H1 (cell line): ENCODE measurements around the gene APPL2. TPM values are rescaled to one million over a fixed set of nuclear protein-coding genes. Genes with fewer than 3 reads are reported as not detected.

Source experiments
- CTCF ChIA-PET: fragments of 300-600 bp; sonication (Branson Sonifier 250); formaldehyde crosslinking; loops from one replicate; lab custom pipeline; 2021; ENCODE audit not compliant: partially characterized antibody; lab: Charles Lee
- POLR2A ChIA-PET: fragments of 300-600 bp; sonication (Branson Sonifier 250); formaldehyde crosslinking; loops from one replicate; lab custom pipeline; 2021; ENCODE audit warnings: inconsistent platforms; ENCODE audit not compliant: partially characterized antibody; lab: Charles Lee
- DNase-seq, 2 experiments: peaks; one replicate each; pipeline versions ENCODE4 v3.0.0 to v3.0.0-alpha.2; 2010 to 2022; ENCODE audit warnings: low spot score in 2 of 2, low read depth in 1 of 2, mixed read lengths in 1 of 2
- FAIRE-seq: peaks from 2 replicates; lab custom pipeline; 2011; peaks lifted over from hg19 to GRCh38; lab: Jason Lieb, UNC
- H2AFZ ChIP-seq: 2 replicates; pipeline ENCODE4 v1.8.1; 2012; ENCODE audit warnings: low read length, inconsistent platforms
- H2AK5ac ChIP-seq: 2 replicates; pipeline ENCODE4 v1.6.1; 2013; ENCODE audit warnings: low read depth, low read length
- H2BK120ac ChIP-seq: replicated peaks from 2 replicates; pipeline ENCODE3; 2013; ENCODE audit warnings: low read depth, low read length, inconsistent platforms
- H2BK12ac ChIP-seq: 2 replicates; pipeline ENCODE4 v1.6.1; 2013; ENCODE audit warnings: low read depth, low read length
- H2BK15ac ChIP-seq: 2 replicates; pipeline ENCODE4 v1.6.1; 2013; ENCODE audit warnings: low read length
- H2BK20ac ChIP-seq: 2 replicates; pipeline ENCODE4 v1.6.1; 2013; ENCODE audit warnings: low read length
- H2BK5ac ChIP-seq: 2 replicates; pipeline ENCODE4 v1.6.1; 2013; ENCODE audit warnings: low read depth, low read length
- H3K14ac ChIP-seq: 2 replicates; pipeline ENCODE4 v1.6.1; 2013; ENCODE audit warnings: inconsistent platforms; ENCODE audit not compliant: insufficient read length
- H3K18ac ChIP-seq: 2 replicates; pipeline ENCODE4 v1.6.1; 2013; ENCODE audit warnings: low read length; ENCODE audit errors: extremely low read depth
- H3K23ac ChIP-seq: 2 replicates; pipeline ENCODE4 v1.6.1; 2013; ENCODE audit warnings: inconsistent platforms; ENCODE audit not compliant: insufficient read length
- H3K23me2 ChIP-seq: 2 replicates; pipeline ENCODE4 v1.6.1; 2013; ENCODE audit warnings: low read depth, low read length
- H3K27ac ChIP-seq: 2 replicates; pipeline ENCODE4 v1.6.1; 2011; ENCODE audit warnings: low read depth, low read length, inconsistent platforms
- H3K27me3 ChIP-seq, 4 experiments: replicated peaks in 1 of 4; 1 replicate in 1 of 4; 2 replicates in 3 of 4; pipeline versions ENCODE4 v1.6.1 to v1.8.1; 2011 to 2013; ENCODE audit warnings: low read length in 3 of 4, mild to moderate bottlenecking in 3 of 4, inconsistent platforms in 2 of 4, mixed read lengths in 2 of 4, moderate library complexity in 1 of 4; ENCODE audit not compliant: control insufficient read depth in 3 of 4, insufficient read depth in 3 of 4; ENCODE audit errors: extremely low read depth in 1 of 4
- H3K36me3 ChIP-seq, 4 experiments: 2 replicates each; pipeline versions ENCODE4 v1.6.1 to v1.8.1; 2011 to 2013; ENCODE audit warnings: mild to moderate bottlenecking in 4 of 4, low read length in 3 of 4, moderate library complexity in 2 of 4, control low read depth in 1 of 4, inconsistent platforms in 1 of 4; ENCODE audit not compliant: insufficient read depth in 4 of 4, control insufficient read depth in 2 of 4
- H3K4ac ChIP-seq: replicated peaks from 2 replicates; pipeline ENCODE3; 2013; ENCODE audit warnings: low read length, low read depth, mixed read lengths, inconsistent platforms; ENCODE audit not compliant: insufficient read length
- H3K4me1 ChIP-seq, 4 experiments: replicated peaks in 1 of 4; 1 replicate in 1 of 4; 2 replicates in 3 of 4; pipeline versions ENCODE4 v1.6.1 to v1.8.1; 2011 to 2013; ENCODE audit warnings: low read length in 3 of 4, inconsistent platforms in 2 of 4, mixed read lengths in 1 of 4; ENCODE audit not compliant: insufficient read depth in 4 of 4, control insufficient read depth in 3 of 4
- H3K4me2 ChIP-seq, 2 experiments: 2 replicates each; pipeline versions ENCODE4 v1.6.1 to v1.8.1; 2011 to 2013; ENCODE audit warnings: low read depth in 2 of 2, low read length in 2 of 2, control low read depth in 1 of 2, inconsistent platforms in 1 of 2, mild to moderate bottlenecking in 1 of 2; ENCODE audit not compliant: insufficient read depth in 1 of 2
- H3K4me3 ChIP-seq, 4 experiments: fragments of 200-600, 300-600 bp in 1 of 4; sonication (generic), shearing (Covaris generic), sonication (Bioruptor Twin) in 1 of 4; 2 replicates each; pipeline versions ENCODE4 v1.5.1 to v1.8.1; 2011 to 2016; ENCODE audit warnings: low read length in 4 of 4, low read depth in 3 of 4, control low read depth in 2 of 4, inconsistent platforms in 2 of 4, mild to moderate bottlenecking in 2 of 4, mixed read lengths in 1 of 4, moderate library complexity in 1 of 4; ENCODE audit not compliant: insufficient read depth in 2 of 4; ENCODE audit errors: extremely low read depth in 1 of 4
- H3K56ac ChIP-seq: replicated peaks from 2 replicates; pipeline ENCODE3; 2013; ENCODE audit warnings: low read depth, mild to moderate bottlenecking, mixed read lengths, low read length, inconsistent platforms; ENCODE audit not compliant: insufficient read length
- H3K79me1 ChIP-seq: 2 replicates; pipeline ENCODE4 v1.6.1; 2013; ENCODE audit warnings: low read depth, low read length, control low read depth
- H3K79me2 ChIP-seq, 2 experiments: 2 replicates each; pipeline versions ENCODE4 v1.6.1 to v1.8.1; 2012 to 2013; ENCODE audit warnings: low read length in 2 of 2, mild to moderate bottlenecking in 2 of 2, inconsistent platforms in 1 of 2; ENCODE audit not compliant: insufficient read depth in 2 of 2, control insufficient read depth in 1 of 2
- H3K9ac ChIP-seq, 4 experiments: replicated peaks in 1 of 4; 1 replicate in 1 of 4; 2 replicates in 3 of 4; pipeline versions ENCODE4 v1.6.1 to v1.8.1; 2011 to 2013; ENCODE audit warnings: low read depth in 3 of 4, low read length in 3 of 4, control low read depth in 2 of 4, mild to moderate bottlenecking in 2 of 4, moderate library complexity in 2 of 4, inconsistent platforms in 1 of 4; ENCODE audit errors: extremely low read depth in 1 of 4
- H3K9me3 ChIP-seq, 2 experiments: 2 replicates each; pipeline versions ENCODE4 v1.6.1 to v1.8.1; 2012 to 2013; ENCODE audit warnings: mild to moderate bottlenecking in 2 of 2, moderate library complexity in 2 of 2, control low read depth in 1 of 2, inconsistent platforms in 1 of 2, low read depth in 1 of 2, low read length in 1 of 2, mixed read lengths in 1 of 2; ENCODE audit not compliant: insufficient read depth in 2 of 2
- H4K20me1 ChIP-seq, 2 experiments: replicated peaks in 1 of 2; 2 replicates each; pipeline versions ENCODE3 to v1.8.1; 2011 to 2013; ENCODE audit warnings: inconsistent platforms in 2 of 2, low read length in 2 of 2, mild to moderate bottlenecking in 1 of 2; ENCODE audit not compliant: insufficient read depth in 2 of 2, control insufficient read depth in 1 of 2
- H4K5ac ChIP-seq: 2 replicates; pipeline ENCODE4 v1.6.1; 2013; ENCODE audit warnings: low read length, low read depth, mixed read lengths, inconsistent platforms; ENCODE audit not compliant: insufficient read length
- H4K8ac ChIP-seq: 2 replicates; pipeline ENCODE4 v1.8.0; 2013; ENCODE audit warnings: mild to moderate bottlenecking, moderate library complexity, low read length, inconsistent platforms; ENCODE audit not compliant: insufficient read depth; ENCODE audit errors: extremely low read depth
- H4K91ac ChIP-seq: replicated peaks from 2 replicates; pipeline ENCODE3; 2013; ENCODE audit warnings: low read length, mixed read lengths, inconsistent platforms; ENCODE audit not compliant: insufficient read length
- ASH2L ChIP-seq: fragments of 200-600, 300-600 bp; sonication (generic); IDR thresholded peaks from one replicate; pipeline ENCODE4 v1.7.1; 2017; ENCODE audit warnings: low read length
- CTCF ChIP-seq, 3 experiments: IDR thresholded peaks; 1 replicate in 2 of 3; 2 replicates in 1 of 3; pipeline versions ENCODE4 v1.5.1 to v1.6.1; 2011; ENCODE audit warnings: low read length in 3 of 3, mild to moderate bottlenecking in 3 of 3, inconsistent platforms in 2 of 3, low read depth in 1 of 3, moderate library complexity in 1 of 3; ENCODE audit not compliant: insufficient read depth in 1 of 3; ENCODE audit errors: control extremely low read depth in 1 of 3
- FOSL1 ChIP-seq: IDR thresholded peaks from 2 replicates; pipeline ENCODE4 v1.6.1; 2011; ENCODE audit warnings: mild to moderate bottlenecking, low read depth, low read length, moderate library complexity; ENCODE audit not compliant: insufficient read depth
- HDAC6 ChIP-seq: IDR thresholded peaks from one replicate; pipeline ENCODE4 v1.7.1; 2012; ENCODE audit warnings: low read depth, mild to moderate bottlenecking, inconsistent platforms, low read length, moderate library complexity
- JUND ChIP-seq: IDR thresholded peaks from 2 replicates; pipeline ENCODE4 v1.6.1; 2011; ENCODE audit warnings: mild to moderate bottlenecking, improper control_type of control experiment, low read length
- MAFK ChIP-seq: IDR thresholded peaks from 2 replicates; pipeline ENCODE4 v1.6.1; 2012; ENCODE audit warnings: low read depth, mild to moderate bottlenecking, improper control_type of control experiment, low read length
- MAX ChIP-seq: IDR thresholded peaks from 2 replicates; pipeline ENCODE4 v1.6.1; 2012; ENCODE audit warnings: inconsistent platforms
- RAD21 ChIP-seq, 2 experiments: IDR thresholded peaks in 1 of 2; conservative IDR thresholded peaks in 1 of 2; 2 replicates each; pipeline ENCODE4 v1.6.1; 2011; ENCODE audit warnings: low read depth in 2 of 2, low read length in 2 of 2, improper control_type of control experiment in 1 of 2, inconsistent platforms in 1 of 2, mild to moderate bottlenecking in 1 of 2, moderate library complexity in 1 of 2
- SIN3A ChIP-seq, 2 experiments: IDR thresholded peaks in 1 of 2; conservative IDR thresholded peaks in 1 of 2; 2 replicates each; pipeline ENCODE4 v1.6.1; 2011 to 2012; ENCODE audit warnings: low read length in 2 of 2, improper control_type of control experiment in 1 of 2, low read depth in 1 of 2, mild to moderate bottlenecking in 1 of 2
- SIRT6 ChIP-seq: IDR thresholded peaks from one replicate; pipeline ENCODE4 v1.7.1; 2012; ENCODE audit warnings: low read length, inconsistent platforms
- SUZ12 ChIP-seq: fragments of 200-600 bp; sonication (generic); IDR thresholded peaks from 2 replicates; pipeline ENCODE4 v1.6.1; 2012; ENCODE audit warnings: mild to moderate bottlenecking, inconsistent platforms, low read length, moderate library complexity, mixed read lengths
- TAF7 ChIP-seq: optimal IDR thresholded peaks from 2 replicates; pipeline ENCODE3; 2011; ENCODE audit warnings: low read depth, mild to moderate bottlenecking, inconsistent platforms, low read length, moderate library complexity, borderline replicate concordance
- polyA plus RNA-seq, 7 experiments: library from polyadenylated mRNA; depleted of rRNA in 3 of 7; stranded (reverse) in 5 of 7; unstranded in 2 of 7; fragments of >200 nt in 5 of 7; fragments of 200-250 nt in 2 of 7; gene quantifications; 1 replicate in 5 of 7; 2 replicates in 1 of 7; 4 replicates in 1 of 7; pipeline versions ENCODE4 v1.2.1 to v1.2.3, GENCODE V29; 2011 to 2013; ENCODE audit warnings: missing spikeins in 2 of 7, mixed read lengths in 2 of 7
- total RNA-seq: library from RNA; stranded (reverse); fragmentation: NEBNext Ultra II Directional; extraction: Animal tissue kit (Norgen Biotek cat#: 25700); gene quantifications from 2 replicates; pipeline ENCODE4 v1.2.1, GENCODE V29; 2021

APPL2 gene
- total and polyA plus RNA-seq, 2 of the 8 experiments (the other 6 are each of a cell fraction or from before 2014, with no cell fraction given) = 8.9 to 22.9 TPM

GRCh38 chr12:105167346-105167745 lies 68.6 kb downstream of the APPL2 start:
- Histone ChIP-seq H3K27me3 (no peaks in the 10 kb centered on the region), H4K91ac (no peak overlapping the region), H2AFZ (no peak overlapping the region), H2AK5ac (no peak overlapping the region), H3K14ac (no peak overlapping the region), H3K4ac (no peak overlapping the region), H3K36me3 (peaks cover 0 to 55% (median 23%) of the 10 kb centered on the region in 4 experiments; a peak in 7 of 8 replicates), H2BK5ac (no peak overlapping the region), H2BK20ac (no peak overlapping the region), H3K9ac (no peak overlapping the region), H3K4me2 (no peak overlapping the region), H3K23me2 (no peaks in the 10 kb centered on the region), H2BK15ac (no peak overlapping the region), H3K4me1 (no peaks in the 10 kb centered on the region), H4K20me1 (no peaks in the 10 kb centered on the region), H2BK120ac (no peak overlapping the region), H3K79me2 (no peaks in the 10 kb centered on the region), H3K9me3 (no peaks in the 10 kb centered on the region), H3K23ac (no peak overlapping the region), H3K56ac (no peak overlapping the region), H3K4me3 (no peak overlapping the region), H4K8ac (no peak overlapping the region), H3K27ac (no peak overlapping the region), H4K5ac (no peak overlapping the region), H3K18ac (no peak overlapping the region), H2BK12ac (no peak overlapping the region), H3K79me1 (no peaks in the 10 kb centered on the region)
- no peak for DNase-seq
- CTCF ChIA-PET = no interaction called here
- FAIRE-seq = no peak
- POLR2A ChIA-PET = interaction anchor here (0.6 kb wide), 1 partner anchor 953 kb away, joined by 3 read pairs; no protein-coding TSS in a partner anchor
- no peak for TF ChIP-seq TAF7
- TF ChIP-seq ASH2L = no peak
- no peak for TF ChIP-seq SUZ12
- TF ChIP-seq SIN3A (conservative IDR thresholded peaks at IDR 0.05 in 1 of 2, IDR thresholded peaks at IDR 0.05 in 1 of 2; ENCODE audit: low read depth in 1 of 2, low read length in 2 of 2) = no peak
- no peak for TF ChIP-seq JUND
- no peak for TF ChIP-seq FOSL1
- TF ChIP-seq SIRT6 = no peak
- no peak for TF ChIP-seq MAX
- TF ChIP-seq HDAC6 = no peak
- no peak for TF ChIP-seq MAFK
- TF ChIP-seq CTCF (IDR thresholded peaks at IDR 0.05; ENCODE audit: control extremely low read depth in 1 of 3, insufficient read depth in 1 of 3, low read depth in 1 of 3, low read length in 3 of 3) = no peak
- no peak for TF ChIP-seq RAD21 (IDR thresholded peaks at IDR 0.05 in 1 of 2, conservative IDR thresholded peaks at IDR 0.05 in 1 of 2; ENCODE audit: low read depth in 2 of 2, low read length in 2 of 2)
